HEK293T (cell line): ENCODE results near the gene LVRN.

Experiments used
- ARNT ChIP-seq: fragments of 450-650 bp; IDR thresholded peaks from 2 replicates; pipeline ENCODE4 v1.6.1; 2017; ENCODE audit warnings: mild to moderate bottlenecking
- BHLHE40 ChIP-seq: fragments of 450-650 bp; IDR thresholded peaks from 2 replicates; pipeline ENCODE4 v1.6.1; 2016; ENCODE audit warnings: mild to moderate bottlenecking, moderate library complexity, borderline replicate concordance
- CTBP1 ChIP-seq: fragments of 450-650 bp; IDR thresholded peaks from 2 replicates; pipeline ENCODE4 v1.6.1; 2016; ENCODE audit warnings: borderline replicate concordance
- FOXA1 ChIP-seq: fragments of 450-650 bp; IDR thresholded peaks from 2 replicates; pipeline ENCODE4 v1.6.1; 2016; ENCODE audit warnings: mild to moderate bottlenecking
- FOXK2 ChIP-seq: fragments of 450-650 bp; IDR thresholded peaks from 2 replicates; pipeline ENCODE4 v1.6.1; 2016; ENCODE audit warnings: mild to moderate bottlenecking
- HDGF ChIP-seq: fragments of 450-650 bp; IDR thresholded peaks from 2 replicates; pipeline ENCODE4 v1.6.1; 2017; ENCODE audit warnings: antibody characterized with exemption, borderline replicate concordance
- L3MBTL2 ChIP-seq: fragments of 450-650 bp; conservative IDR thresholded peaks from 2 replicates; pipeline ENCODE4 v1.6.1; 2016; ENCODE audit warnings: mild to moderate bottlenecking
- LEF1 ChIP-seq: fragments of 450-650 bp; IDR thresholded peaks from 2 replicates; pipeline ENCODE4 v1.6.1; 2017; ENCODE audit warnings: mild to moderate bottlenecking, borderline replicate concordance
- SP1 ChIP-seq: fragments of 450-650 bp; IDR thresholded peaks from 2 replicates; pipeline ENCODE4 v1.6.1; 2017
- SUZ12 ChIP-seq: fragments of 450-650 bp; IDR thresholded peaks from 2 replicates; pipeline ENCODE4 v1.6.1; 2016; ENCODE audit warnings: mild to moderate bottlenecking
- TARDBP ChIP-seq: fragments of 450-650 bp; IDR thresholded peaks from 2 replicates; pipeline ENCODE4 v1.6.1; 2016
- ZNF384 ChIP-seq: fragments of 450-650 bp; IDR thresholded peaks from 2 replicates; pipeline ENCODE4 v1.6.1; 2016
- TF ChIP-seq, protein P1 (sequence below): fragments of 450-650 bp; IDR thresholded peaks from 2 replicates; pipeline ENCODE4 v1.6.1; 2016

DNA sequence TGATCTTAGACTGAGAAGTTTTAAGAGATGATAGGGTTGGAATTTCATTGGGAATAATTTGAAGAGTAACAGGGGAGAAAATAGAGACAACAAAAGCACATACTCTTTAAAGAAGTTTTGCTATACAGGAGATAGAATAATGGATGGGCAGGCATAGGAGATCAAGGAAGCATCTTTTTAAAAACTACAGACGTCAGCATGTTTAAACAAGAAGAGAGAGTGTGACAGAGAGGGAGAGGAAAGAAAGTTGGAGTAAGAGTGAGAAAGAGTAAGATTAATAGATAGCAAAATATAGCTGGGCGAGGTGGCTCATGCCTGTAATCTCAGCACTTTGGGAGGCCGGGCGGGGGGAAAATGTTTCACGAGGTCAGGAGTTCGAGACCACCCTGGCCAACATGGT lies 5.3 kb upstream of the LVRN start:
- TF ChIP-seq CTBP1 (no peak), FOXK2 (no peak), SP1 (no peak), HDGF (no peak), FOXA1 (no peak), ARNT (no peak), L3MBTL2 (no peak), SUZ12 (no peak), TARDBP (no peak), ZNF384 (no peak), LEF1 (no peak), BHLHE40 (no peak)
- TF ChIP-seq, protein P1, sequence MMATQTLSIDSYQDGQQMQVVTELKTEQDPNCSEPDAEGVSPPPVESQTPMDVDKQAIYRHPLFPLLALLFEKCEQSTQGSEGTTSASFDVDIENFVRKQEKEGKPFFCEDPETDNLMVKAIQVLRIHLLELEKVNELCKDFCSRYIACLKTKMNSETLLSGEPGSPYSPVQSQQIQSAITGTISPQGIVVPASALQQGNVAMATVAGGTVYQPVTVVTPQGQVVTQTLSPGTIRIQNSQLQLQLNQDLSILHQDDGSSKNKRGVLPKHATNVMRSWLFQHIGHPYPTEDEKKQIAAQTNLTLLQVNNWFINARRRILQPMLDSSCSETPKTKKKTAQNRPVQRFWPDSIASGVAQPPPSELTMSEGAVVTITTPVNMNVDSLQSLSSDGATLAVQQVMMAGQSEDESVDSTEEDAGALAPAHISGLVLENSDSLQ: no peak
